Neural crest cell (in vitro differentiated cells): Measurements from ENCODE around the gene UBE2B. TPM values are rescaled to one million over a fixed set of nuclear protein-coding genes. Genes with fewer than 3 reads are reported as not detected.

ENCODE experiments used
- DNase-seq: peaks from one replicate; pipeline ENCODE4 v3.0.0; 2021; ENCODE audit warnings: low read depth, mixed read lengths, low spot score
- H3K27ac Mint-ChIP-seq: one replicate; pipeline ENCODE4 v1.8.0; 2021; ENCODE audit warnings: mild to moderate bottlenecking, mixed read lengths; ENCODE audit not compliant: unreplicated experiment
- H3K27me3 Mint-ChIP-seq: 2 replicates; pipeline ENCODE4 v1.8.0; 2021; ENCODE audit warnings: low read depth, mild to moderate bottlenecking, mixed read lengths
- H3K36me3 Mint-ChIP-seq: 2 replicates; pipeline ENCODE4 v1.8.0; 2021; ENCODE audit warnings: low read depth, mild to moderate bottlenecking, mixed read lengths
- H3K4me1 Mint-ChIP-seq: 2 replicates; pipeline ENCODE4 v1.8.0; 2021; ENCODE audit warnings: mixed read lengths
- H3K4me3 Mint-ChIP-seq: one replicate; pipeline ENCODE4 v1.8.0; 2021; ENCODE audit warnings: mild to moderate bottlenecking, mixed read lengths
- H3K9me3 Mint-ChIP-seq: 2 replicates; pipeline ENCODE4 v1.8.0; 2021; ENCODE audit warnings: mixed read lengths
- CTCF ChIP-seq: fragments of 200-600 bp; sonication (generic); conservative IDR thresholded peaks from 2 replicates; pipeline ENCODE4 v1.5.0; 2021; ENCODE audit warnings: antibody characterized with exemption, mild to moderate bottlenecking
- total RNA-seq: library from RNA; stranded (reverse); gene quantifications from 2 replicates; pipeline ENCODE4 v1.2.1, GENCODE V29; 2021

UBE2B gene
- total RNA-seq, 1 donor from 2014 or later = 52.3 TPM

- no peak for DNase-seq
- Mint-ChIP-seq H3K9me3 (no peaks in the 10 kb centered on the region), H3K27me3 (peaks cover 20% of the 10 kb centered on the region)
Measured at GRCh38 chr5:134432677-134433359, 61.4 kb downstream of the UBE2B start.

GRCh38 chr5:134435560-134435959, 64.2 kb downstream of the UBE2B start:
- no peak overlapping the region for H3K27ac Mint-ChIP-seq
- no peaks in the 10 kb centered on the region for H3K4me1 Mint-ChIP-seq
- H3K4me3 Mint-ChIP-seq = no peak overlapping the region
- TF ChIP-seq CTCF = no peak
- peaks cover 5% of the 10 kb centered on the region for H3K27me3 Mint-ChIP-seq
- H3K36me3 Mint-ChIP-seq = no peaks in the 10 kb centered on the region
- no peak for DNase-seq
- H3K9me3 Mint-ChIP-seq = no peaks in the 10 kb centered on the region

More at GRCh38 chr5:134432677-134433359, 61.4 kb downstream of the UBE2B start:
- no peak overlapping the region for H3K4me3 Mint-ChIP-seq
- TF ChIP-seq CTCF = no peak
- H3K4me1 Mint-ChIP-seq = no peaks in the 10 kb centered on the region
- H3K36me3 Mint-ChIP-seq = no peaks in the 10 kb centered on the region
- no peak overlapping the region for H3K27ac Mint-ChIP-seq

- Mint-ChIP-seq H3K9me3 (no peaks in the 10 kb centered on the region), H3K27me3 (peaks cover 5% of the 10 kb centered on the region), H3K27ac (no peak overlapping the region), H3K36me3 (no peaks in the 10 kb centered on the region), H3K4me3 (no peak overlapping the region), H3K4me1 (no peaks in the 10 kb centered on the region)
- no peak for TF ChIP-seq CTCF
- DNase-seq = no peak
Measured at GRCh38 chr5:134436523-134437339, 65.4 kb downstream of the UBE2B start.

GRCh38 chr5:134437340-134437846, 66.0 kb downstream of the UBE2B start:
- H3K4me1 Mint-ChIP-seq = no peaks in the 10 kb centered on the region
- no peak for TF ChIP-seq CTCF
- no peak overlapping the region for H3K4me3 Mint-ChIP-seq
- H3K36me3 Mint-ChIP-seq = no peaks in the 10 kb centered on the region
- no peak overlapping the region for H3K27ac Mint-ChIP-seq
- H3K9me3 Mint-ChIP-seq = no peaks in the 10 kb centered on the region
- peaks cover 5% of the 10 kb centered on the region for H3K27me3 Mint-ChIP-seq
- DNase-seq = no peak

- Mint-ChIP-seq H3K4me1 (no peaks in the 10 kb centered on the region), H3K27ac (no peak overlapping the region), H3K9me3 (no peaks in the 10 kb centered on the region), H3K36me3 (no peaks in the 10 kb centered on the region), H3K27me3 (no peaks in the 10 kb centered on the region), H3K4me3 (no peak overlapping the region)
- no peak for TF ChIP-seq CTCF
- DNase-seq = no peak
Measured at GRCh38 chr5:134437847-134438581, 66.6 kb downstream of the UBE2B start.
